Natural killer cell (primary cell): ENCODE results near the gene RASSF4. TPM values are rescaled to one million over a fixed set of nuclear protein-coding genes. Genes with fewer than 3 reads are reported as not detected.

Experiments used
- ATAC-seq, 3 donors: fragments of 150-1000 bp in 2 of 3; fragments of 200-7000 bp in 1 of 3; cut with Tn5 transposase; 1 replicate in 1 of 3; 2 replicates in 2 of 3; pipeline ENCODE4 v1.10.0; 2021; ENCODE audit warnings: mild to moderate bottlenecking in 2 of 3, moderate library complexity in 2 of 3
- DNase-seq, 2 donors: peaks; one replicate each; pipeline versions ENCODE4 v3.0.0 to v3.0.0-alpha.2; 2013 to 2021; ENCODE audit warnings: mixed read lengths in 1 of 2
- H3K27ac ChIP-seq: one replicate; pipeline ENCODE4 v1.5.1; 2013; ENCODE audit warnings: mild to moderate bottlenecking, low read length
- H3K27me3 ChIP-seq: one replicate; pipeline ENCODE4 v1.6.1; 2013; ENCODE audit warnings: low read length; ENCODE audit not compliant: control insufficient read depth, insufficient read depth
- H3K36me3 ChIP-seq: one replicate; pipeline ENCODE4 v1.6.1; 2013; ENCODE audit warnings: low read length; ENCODE audit not compliant: control insufficient read depth, insufficient read depth
- H3K4me1 ChIP-seq: one replicate; pipeline ENCODE4 v1.6.1; 2013; ENCODE audit warnings: low read length; ENCODE audit not compliant: control insufficient read depth, insufficient read depth
- H3K4me3 ChIP-seq: one replicate; pipeline ENCODE4 v1.5.1; 2013; ENCODE audit warnings: low read length
- H3K9me3 ChIP-seq: one replicate; pipeline ENCODE4 v1.6.1; 2013; ENCODE audit warnings: low read length; ENCODE audit not compliant: control insufficient read depth, insufficient read depth
- H3K27ac Mint-ChIP-seq, 2 donors: one replicate each; pipeline ENCODE4 v1.8.0; 2022; ENCODE audit warnings: mild to moderate bottlenecking in 2 of 2, mixed read lengths in 2 of 2, moderate library complexity in 1 of 2
- H3K27me3 Mint-ChIP-seq, 2 donors: one replicate each; pipeline ENCODE4 v1.8.0; 2022; ENCODE audit warnings: low read depth in 2 of 2, mixed read lengths in 2 of 2
- H3K36me3 Mint-ChIP-seq: one replicate; pipeline ENCODE4 v1.8.0; 2022; ENCODE audit warnings: mixed read lengths
- H3K4me1 Mint-ChIP-seq, 2 donors: one replicate each; pipeline ENCODE4 v1.8.0; 2022; ENCODE audit warnings: mixed read lengths in 2 of 2
- H3K4me3 Mint-ChIP-seq: one replicate; pipeline ENCODE4 v1.8.0; 2022; ENCODE audit warnings: mild to moderate bottlenecking, moderate library complexity, mixed read lengths
- H3K9me3 Mint-ChIP-seq, 2 donors: one replicate each; pipeline ENCODE4 v1.8.0; 2022; ENCODE audit warnings: mixed read lengths in 2 of 2
- CTCF ChIP-seq: fragments of 200-600 bp; IDR thresholded peaks from one replicate; pipeline ENCODE4 v1.8.0; 2022; ENCODE audit warnings: antibody characterized with exemption
- WGBS: methylation state at CpG from one replicate; pipeline ENCODE4 v1.1.7; 2013; ENCODE audit warnings: missing lambda C conversion rate; ENCODE audit not compliant: insufficient coverage; 5-methylcytosine and 5-hydroxymethylcytosine counted together
- intact Hi-C: fragments of 100-400 bp; cut with micrococcal nuclease; formaldehyde crosslinking; loops from one replicate; pipeline ENCODE4 v1.14.2; 2022
- total RNA-seq, 4 donors: library from RNA; stranded (reverse); fragments of 120-200 nt in 1 of 4; gene quantifications; one replicate each; pipeline versions ENCODE4 v1.2.3 to v1.2.4, GENCODE V29; 2013 to 2022

RASSF4 gene
- total RNA-seq, 3 donors from 2014 or later (not counting 1 experiment from before 2014, with no cell fraction given): 99.8 to 116 (median 104) TPM

- 90% methylated on average over 2 of the region's 2 CpGs for WGBS
- H3K4me1 ChIP-seq: peaks cover 23% of the 10 kb centered on the region
- ATAC-seq: no peak
These were observed 6.8 kb upstream of the RASSF4 start for GRCh38 chr10:44952779-44953231.

GRCh38 chr10:44954042-44954441 is 5.6 kb upstream of the RASSF4 start:
- no peak for TF ChIP-seq CTCF
- Mint-ChIP-seq H3K36me3 (no peaks in the 10 kb centered on the region), H3K27me3 (no peaks in the 10 kb centered on the region), H3K4me1 (peaks cover 45 to 52% of the 10 kb centered on the region in 2 donors), H3K4me3 (no peak overlapping the region), H3K9me3 (no peaks in the 10 kb centered on the region), H3K27ac (peak overlapping the region in 1 of 2 donors; percentile 21)
- DNase-seq: no peak
- no peaks in the 10 kb centered on the region for H3K9me3 ChIP-seq
- peaks cover 28% of the 10 kb centered on the region for H3K4me1 ChIP-seq
- H3K27ac ChIP-seq: no peak overlapping the region
- intact Hi-C loops: no loop called here
- no peaks in the 10 kb centered on the region for H3K27me3 ChIP-seq
- peaks cover 8% of the 10 kb centered on the region for H3K36me3 ChIP-seq
- H3K4me3 ChIP-seq: no peak overlapping the region
- ATAC-seq: no peak

More at GRCh38 chr10:44952779-44953231, 6.8 kb upstream of the RASSF4 start:
- TF ChIP-seq CTCF: no peak
- no peak for DNase-seq
- no peaks in the 10 kb centered on the region for H3K27me3 Mint-ChIP-seq
- H3K9me3 Mint-ChIP-seq: no peaks in the 10 kb centered on the region
- intact Hi-C loops: no loop called here
- Histone ChIP-seq H3K4me3 (no peak overlapping the region), H3K27ac (no peak overlapping the region), H3K27me3 (no peaks in the 10 kb centered on the region), H3K9me3 (no peaks in the 10 kb centered on the region), H3K36me3 (peaks cover 8% of the 10 kb centered on the region)
- H3K27ac Mint-ChIP-seq: no peak overlapping the region
- H3K4me1 Mint-ChIP-seq: peaks cover 40 to 50% of the 10 kb centered on the region in 2 donors
- no peak overlapping the region for H3K4me3 Mint-ChIP-seq
- H3K36me3 Mint-ChIP-seq: no peaks in the 10 kb centered on the region

- Histone ChIP-seq H3K27ac (no peak overlapping the region), H3K4me3 (no peak overlapping the region), H3K36me3 (peaks cover 8% of the 10 kb centered on the region), H3K4me1 (peaks cover 28% of the 10 kb centered on the region), H3K27me3 (no peaks in the 10 kb centered on the region), H3K9me3 (no peaks in the 10 kb centered on the region)
- no peak for TF ChIP-seq CTCF
- Mint-ChIP-seq H3K27ac (peak overlapping the region in 1 of 2 donors; percentile 5), H3K9me3 (no peaks in the 10 kb centered on the region), H3K4me3 (no peak overlapping the region), H3K27me3 (no peaks in the 10 kb centered on the region), H3K4me1 (peaks cover 36 to 47% of the 10 kb centered on the region in 2 donors), H3K36me3 (no peaks in the 10 kb centered on the region)
- no peak for ATAC-seq
- no peak for DNase-seq
- intact Hi-C loops: no loop called here
These were observed 4.6 kb upstream of the RASSF4 start for GRCh38 chr10:44954962-44955361.

- WGBS: 86% methylated on average over 8 of the region's 8 CpGs
- no peak for DNase-seq
- Mint-ChIP-seq H3K27me3 (no peaks in the 10 kb centered on the region), H3K4me1 (peaks cover 40 to 47% of the 10 kb centered on the region in 2 donors), H3K4me3 (no peak overlapping the region), H3K27ac (no peak overlapping the region), H3K36me3 (no peaks in the 10 kb centered on the region), H3K9me3 (no peaks in the 10 kb centered on the region)
- no peaks in the 10 kb centered on the region for H3K27me3 ChIP-seq
- H3K4me1 ChIP-seq: peaks cover 29% of the 10 kb centered on the region
- H3K27ac ChIP-seq: no peak overlapping the region
- H3K4me3 ChIP-seq: no peak overlapping the region
- H3K36me3 ChIP-seq: peaks cover 8% of the 10 kb centered on the region
- ATAC-seq: no peak
- TF ChIP-seq CTCF: no peak
- no peaks in the 10 kb centered on the region for H3K9me3 ChIP-seq
- intact Hi-C loops: no loop called here
These were observed 4.1 kb upstream of the RASSF4 start for GRCh38 chr10:44955413-44956070.
